ENCODE measurements around the gene SKAP1.
A peak's percentile ranks its signal among the peaks of the same experiment; 100 is the strongest.
"Not testable (repeated sequence)": the region's sequence is repeated elsewhere in the genome, so short reads cannot be mapped to it uniquely, and the experiment has no call there.

The SKAP1 gene

GRCh38 chr17:48412841-48413240 lies 17.2 kb downstream of the SKAP1 start:
- Histone ChIP-seq H3K4me3 (no peak overlapping the region), H3K36me3 (ENCODE audit: insufficient read depth, low read length) (no peaks in the 10 kb centered on the region), H3K27ac (no peak overlapping the region), H3K9ac (ENCODE audit: insufficient read length) (no peak overlapping the region), H3K9me3 (ENCODE audit: low read depth, low read length) (no peaks in the 10 kb centered on the region)
- DNase-seq (ENCODE audit: low read depth, low spot score) = no peak
- no peak for TF ChIP-seq FOXP2 (optimal IDR thresholded peaks at IDR 0.05; ENCODE audit: control extremely low read depth, extremely low read length, insufficient read depth)
- TF ChIP-seq EZH2 (IDR thresholded peaks at IDR 0.05) = no peak
- no peak for TF ChIP-seq POLR2AphosphoS5 (IDR thresholded peaks at IDR 0.05; ENCODE audit: borderline replicate concordance, low read depth, low read length)

- H3K27ac ChIP-seq; H3K4me3 ChIP-seq; H3K9me3 ChIP-seq (ENCODE audit: low read depth, low read length); H3K36me3 ChIP-seq (ENCODE audit: insufficient read depth, low read length); DNase-seq (ENCODE audit: low read depth, low spot score); H3K9ac ChIP-seq (ENCODE audit: insufficient read length): not testable (repeated sequence)
Measured at GRCh38 chr17:48410821-48411220, 19.2 kb downstream of the SKAP1 start.

- Histone ChIP-seq H3K4me3 (no peak overlapping the region), H3K9ac (ENCODE audit: insufficient read length) (no peak overlapping the region), H3K36me3 (ENCODE audit: insufficient read depth, low read length) (no peaks in the 10 kb centered on the region), H3K27ac (no peak overlapping the region), H3K9me3 (ENCODE audit: low read depth, low read length) (no peaks in the 10 kb centered on the region)
- DNase-seq (ENCODE audit: low read depth, low spot score) = no peak
- TF ChIP-seq POLR2AphosphoS5 (IDR thresholded peaks at IDR 0.05; ENCODE audit: borderline replicate concordance, low read depth, low read length) (no peak), EZH2 (IDR thresholded peaks at IDR 0.05) (no peak)
Measured at GRCh38 chr17:48409607-48410006, 20.4 kb downstream of the SKAP1 start.

- DNase-seq (ENCODE audit: low read depth, low spot score) = no peak
- Histone ChIP-seq H3K9me3 (ENCODE audit: low read depth, low read length) (no peaks in the 10 kb centered on the region), H3K9ac (ENCODE audit: insufficient read length) (no peak overlapping the region), H3K36me3 (ENCODE audit: insufficient read depth, low read length) (no peaks in the 10 kb centered on the region), H3K27ac (peak overlapping the region; percentile 33), H3K4me3 (no peak overlapping the region)
- TF ChIP-seq FOXP2 (optimal IDR thresholded peaks at IDR 0.05; ENCODE audit: control extremely low read depth, extremely low read length, insufficient read depth) (no peak), POLR2AphosphoS5 (IDR thresholded peaks at IDR 0.05; ENCODE audit: borderline replicate concordance, low read depth, low read length) (no peak), EZH2 (IDR thresholded peaks at IDR 0.05) (no peak)
Measured at GRCh38 chr17:48406936-48407567, 23.0 kb downstream of the SKAP1 start.

- TF ChIP-seq POLR2AphosphoS5 (IDR thresholded peaks at IDR 0.05; ENCODE audit: borderline replicate concordance, low read depth, low read length) = no peak
- no peak for TF ChIP-seq FOXP2 (optimal IDR thresholded peaks at IDR 0.05; ENCODE audit: control extremely low read depth, extremely low read length, insufficient read depth)
- TF ChIP-seq EZH2 (IDR thresholded peaks at IDR 0.05) = no peak
- Histone ChIP-seq H3K9me3 (ENCODE audit: low read depth, low read length) (no peaks in the 10 kb centered on the region), H3K9ac (ENCODE audit: insufficient read length) (no peak overlapping the region), H3K36me3 (ENCODE audit: insufficient read depth, low read length) (no peaks in the 10 kb centered on the region), H3K4me3 (no peak overlapping the region), H3K27ac (no peak overlapping the region)
- DNase-seq (ENCODE audit: low read depth, low spot score) = peak; percentile 22
Measured at GRCh38 chr17:48394821-48395220, 35.2 kb downstream of the SKAP1 start.

GRCh38 chr17:48393283-48393682 lies 36.7 kb downstream of the SKAP1 start:
- no peak for DNase-seq (ENCODE audit: low read depth, low spot score)
- H3K9ac ChIP-seq (ENCODE audit: insufficient read length) = no peak overlapping the region
- no peaks in the 10 kb centered on the region for H3K9me3 ChIP-seq (ENCODE audit: low read depth, low read length)
- no peak for TF ChIP-seq EZH2 (IDR thresholded peaks at IDR 0.05)
- no peak for TF ChIP-seq FOXP2 (optimal IDR thresholded peaks at IDR 0.05; ENCODE audit: control extremely low read depth, extremely low read length, insufficient read depth)
- no peak for TF ChIP-seq POLR2AphosphoS5 (IDR thresholded peaks at IDR 0.05; ENCODE audit: borderline replicate concordance, low read depth, low read length)
- no peaks in the 10 kb centered on the region for H3K36me3 ChIP-seq (ENCODE audit: insufficient read depth, low read length)
- H3K27ac ChIP-seq = no peak overlapping the region
- no peak overlapping the region for H3K4me3 ChIP-seq

GRCh38 chr17:48392857-48393256 lies 37.2 kb downstream of the SKAP1 start:
- H3K4me3 ChIP-seq = no peak overlapping the region
- no peak overlapping the region for H3K9ac ChIP-seq (ENCODE audit: insufficient read length)
- DNase-seq (ENCODE audit: low read depth, low spot score) = no peak
- no peaks in the 10 kb centered on the region for H3K36me3 ChIP-seq (ENCODE audit: insufficient read depth, low read length)
- no peaks in the 10 kb centered on the region for H3K9me3 ChIP-seq (ENCODE audit: low read depth, low read length)
- TF ChIP-seq FOXP2 (optimal IDR thresholded peaks at IDR 0.05; ENCODE audit: control extremely low read depth, extremely low read length, insufficient read depth) (no peak), EZH2 (IDR thresholded peaks at IDR 0.05) (no peak), POLR2AphosphoS5 (IDR thresholded peaks at IDR 0.05; ENCODE audit: borderline replicate concordance, low read depth, low read length) (no peak)
- no peak overlapping the region for H3K27ac ChIP-seq

GRCh38 chr17:48391444-48391843 lies 38.6 kb downstream of the SKAP1 start:
- Histone ChIP-seq H3K9ac (ENCODE audit: insufficient read length) (no peak overlapping the region), H3K36me3 (ENCODE audit: insufficient read depth, low read length) (no peaks in the 10 kb centered on the region), H3K4me3 (no peak overlapping the region), H3K9me3 (ENCODE audit: low read depth, low read length) (no peaks in the 10 kb centered on the region), H3K27ac (no peak overlapping the region)
- no peak for DNase-seq (ENCODE audit: low read depth, low spot score)
- TF ChIP-seq FOXP2 (optimal IDR thresholded peaks at IDR 0.05; ENCODE audit: control extremely low read depth, extremely low read length, insufficient read depth) (no peak), EZH2 (IDR thresholded peaks at IDR 0.05) (no peak), POLR2AphosphoS5 (IDR thresholded peaks at IDR 0.05; ENCODE audit: borderline replicate concordance, low read depth, low read length) (no peak)

- Histone ChIP-seq H3K4me3 (no peak overlapping the region), H3K36me3 (ENCODE audit: insufficient read depth, low read length) (no peaks in the 10 kb centered on the region), H3K9ac (ENCODE audit: insufficient read length) (no peak overlapping the region), H3K9me3 (ENCODE audit: low read depth, low read length) (no peaks in the 10 kb centered on the region), H3K27ac (no peak overlapping the region)
- no peak for DNase-seq (ENCODE audit: low read depth, low spot score)
- TF ChIP-seq FOXP2 (optimal IDR thresholded peaks at IDR 0.05; ENCODE audit: control extremely low read depth, extremely low read length, insufficient read depth) = no peak
- TF ChIP-seq POLR2AphosphoS5 (IDR thresholded peaks at IDR 0.05; ENCODE audit: borderline replicate concordance, low read depth, low read length) = no peak
- no peak for TF ChIP-seq EZH2 (IDR thresholded peaks at IDR 0.05)
Measured at GRCh38 chr17:48389903-48390302, 40.1 kb downstream of the SKAP1 start.

Measured in SK-N-MC (cell line).